OCI-LY7 (cell line): Measurements from ENCODE around the gene SLC17A7.

Experiments
- CTCF ChIP-seq: fragments of 200-600 bp; sonication (generic); conservative IDR thresholded peaks from 2 replicates; pipeline ENCODE4 v1.5.1; 2014; ENCODE audit warnings: mild to moderate bottlenecking, antibody characterized with exemption, low read length, moderate library complexity, mixed read lengths
- EZH2phosphoT487 ChIP-seq: fragments of 200-600 bp; sonication (generic); IDR thresholded peaks from 2 replicates; pipeline ENCODE4 v1.6.1; 2018; ENCODE audit warnings: low read depth, borderline replicate concordance, mild to moderate bottlenecking, mixed run types, antibody characterized with exemption, low read length, moderate library complexity, mixed read lengths

DNA sequence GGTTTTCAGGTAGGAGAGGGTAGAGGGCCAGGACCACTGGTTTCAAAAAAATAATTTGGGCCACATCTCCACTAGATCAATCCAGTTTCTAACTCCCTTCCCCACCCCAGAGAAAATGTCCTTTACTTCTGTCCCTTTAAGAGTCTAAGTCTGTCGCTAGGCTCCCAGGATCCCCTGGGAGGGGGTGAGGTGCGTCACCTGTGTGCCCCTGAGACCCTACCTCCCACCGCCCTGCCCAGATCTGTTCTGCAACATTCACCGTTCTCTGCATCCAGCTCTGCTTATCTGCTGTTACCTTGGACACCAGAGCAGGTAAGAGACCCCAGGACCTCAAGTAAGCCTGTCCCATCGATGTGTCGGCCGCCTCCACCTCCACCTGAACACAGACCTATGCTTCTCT, 16.1 kb downstream of the SLC17A7 start, which contains the start of gene GFY:
- TF ChIP-seq CTCF = no peak
- TF ChIP-seq EZH2phosphoT487 = no peak
